ENCODE results near the gene MCAM.

MCAM gene

GRCh38 chr11:119305556-119306372, 11.2 kb downstream of the MCAM start:
- ATAC-seq, result peak in 1 of 2 donors; percentile 6

GRCh38 chr11:119303227-119303718, 13.7 kb downstream of the MCAM start:
- no peak for ATAC-seq

- ATAC-seq, result no peak
Measured at GRCh38 chr11:119300198-119300964, 16.5 kb downstream of the MCAM start.

- ATAC-seq, result no peak
Measured at GRCh38 chr11:119299416-119299815, 17.5 kb downstream of the MCAM start.

- no peak for ATAC-seq
Measured at GRCh38 chr11:119298726-119299125, 18.2 kb downstream of the MCAM start.

GRCh38 chr11:119297938-119298337, 19.0 kb downstream of the MCAM start:
- ATAC-seq, result no peak

GRCh38 chr11:119295178-119295577, 21.8 kb downstream of the MCAM start:
- no peak for ATAC-seq

- no peak for ATAC-seq
Measured at GRCh38 chr11:119293461-119293860, 23.5 kb downstream of the MCAM start.

GRCh38 chr11:119290894-119291497, 25.9 kb downstream of the MCAM start:
- ATAC-seq, result no peak

GRCh38 chr11:119288219-119288618, 28.7 kb downstream of the MCAM start:
- ATAC-seq, result no peak

- no peak for ATAC-seq
Measured at GRCh38 chr11:119285431-119285830, 31.5 kb downstream of the MCAM start.

- peak; percentile 68 to 76 for ATAC-seq
Measured at GRCh38 chr11:119284344-119285157, 32.4 kb downstream of the MCAM start.

- no peak for ATAC-seq
Measured at GRCh38 chr11:119282495-119282894, 34.4 kb downstream of the MCAM start.

GRCh38 chr11:119277660-119278059, 39.3 kb downstream of the MCAM start:
- ATAC-seq, result no peak

- ATAC-seq, result no peak
Measured at GRCh38 chr11:119273721-119274120, 43.2 kb downstream of the MCAM start.

GRCh38 chr11:119267645-119268044, 49.3 kb downstream of the MCAM start:
- ATAC-seq, result no peak

- peak; percentile 30 to 51 for ATAC-seq
Measured at GRCh38 chr11:119266517-119267255, 50.2 kb downstream of the MCAM start.

GRCh38 chr11:119266063-119266462, 50.9 kb downstream of the MCAM start:
- ATAC-seq, result peak; percentile 47 to 53

- no peak for ATAC-seq
Measured at GRCh38 chr11:119263352-119263940, 53.5 kb downstream of the MCAM start.

- ATAC-seq, result peak; percentile 39 to 44
Measured at GRCh38 chr11:119262668-119263351, 54.1 kb downstream of the MCAM start.

- ATAC-seq, result no peak
Measured at GRCh38 chr11:119258983-119259382, 57.9 kb downstream of the MCAM start.
